MM.1S (cell line): Measurements from ENCODE around the gene PCDHGA3.
"Not testable (repeated sequence)": the region's sequence is repeated elsewhere in the genome, so short reads cannot be mapped to it uniquely, and the experiment has no call there.

Source experiments
- DNase-seq: peaks from one replicate; pipeline ENCODE4 v3.0.0-alpha.2; 2015
- H2AFZ ChIP-seq: fragments of 300-600 bp; sonication (generic); 2 replicates; pipeline ENCODE4 v1.6.0; 2016; ENCODE audit warnings: antibody characterized with exemption, low read length
- H3F3A ChIP-seq: fragments of 300-600 bp; sonication (generic); 2 replicates; pipeline ENCODE4 v1.6.1; 2016; ENCODE audit warnings: mild to moderate bottlenecking, antibody characterized with exemption, low read length, moderate library complexity, mixed read lengths; ENCODE audit not compliant: insufficient read depth
- H3K27ac ChIP-seq: fragments of 300-600 bp; sonication (generic); 2 replicates; pipeline ENCODE4 v1.5.1; 2016; ENCODE audit warnings: mild to moderate bottlenecking, low read length
- H3K27me3 ChIP-seq: fragments of 300-600 bp; sonication (generic); replicated peaks from 2 replicates; pipeline ENCODE4 v1.6.0; 2016; ENCODE audit warnings: low read length; ENCODE audit not compliant: insufficient read depth
- H3K36me3 ChIP-seq: fragments of 300-600 bp; sonication (generic); replicated peaks from 2 replicates; pipeline ENCODE4 v1.6.1; 2016; ENCODE audit warnings: mild to moderate bottlenecking, low read length, mixed read lengths; ENCODE audit not compliant: insufficient read depth
- H3K4me1 ChIP-seq: fragments of 300-600 bp; sonication (generic); 2 replicates; pipeline ENCODE4 v1.6.1; 2016; ENCODE audit warnings: low read length, mixed read lengths
- H3K4me2 ChIP-seq: fragments of 300-600 bp; sonication (generic); 2 replicates; pipeline ENCODE4 v1.6.0; 2016; ENCODE audit warnings: low read depth, low read length
- H3K4me3 ChIP-seq: fragments of 300-600 bp; sonication (generic); 2 replicates; pipeline ENCODE4 v1.5.1; 2016; ENCODE audit warnings: low read length, mixed read lengths
- H3K79me2 ChIP-seq: fragments of 300-600 bp; sonication (generic); 2 replicates; pipeline ENCODE4 v1.6.1; 2016; ENCODE audit warnings: mixed run types, low read length, mixed read lengths
- H3K9ac ChIP-seq: fragments of 300-600 bp; sonication (generic); 2 replicates; pipeline ENCODE4 v1.6.1; 2016; ENCODE audit warnings: low read length, mixed read lengths
- H3K9me2 ChIP-seq: fragments of 300-600 bp; sonication (generic); replicated peaks from 2 replicates; pipeline ENCODE4 v1.6.1; 2016; ENCODE audit warnings: mild to moderate bottlenecking, low read length, mixed read lengths; ENCODE audit not compliant: insufficient read depth
- H3K9me3 ChIP-seq: fragments of 300-600 bp; sonication (generic); replicated peaks from 2 replicates; pipeline ENCODE4 v1.6.1; 2016; ENCODE audit warnings: mild to moderate bottlenecking, low read length, mixed read lengths; ENCODE audit not compliant: insufficient read depth
- H4K20me1 ChIP-seq: fragments of 300-600 bp; sonication (generic); 2 replicates; pipeline ENCODE4 v1.6.1; 2016; ENCODE audit warnings: mild to moderate bottlenecking, low read length, moderate library complexity, mixed read lengths; ENCODE audit not compliant: insufficient read depth
- EZH2 ChIP-seq: fragments of 300-600 bp; sonication (generic); optimal IDR thresholded peaks from 2 replicates; pipeline ENCODE3; 2017; ENCODE audit warnings: low read depth, mild to moderate bottlenecking, antibody characterized with exemption, low read length, mixed read lengths
- EZH2phosphoT487 ChIP-seq: fragments of 300-600 bp; sonication (generic); IDR thresholded peaks from 2 replicates; pipeline ENCODE4 v1.6.1; 2018; ENCODE audit warnings: antibody characterized with exemption, low read length
- TF ChIP-seq, protein P1 (sequence below): fragments of 300-600 bp; sonication (generic); IDR thresholded peaks from 2 replicates; pipeline ENCODE4 v1.5.1; 2016; ENCODE audit warnings: antibody characterized with exemption, low read length, mixed read lengths

Gene PCDHGA3

DNA sequence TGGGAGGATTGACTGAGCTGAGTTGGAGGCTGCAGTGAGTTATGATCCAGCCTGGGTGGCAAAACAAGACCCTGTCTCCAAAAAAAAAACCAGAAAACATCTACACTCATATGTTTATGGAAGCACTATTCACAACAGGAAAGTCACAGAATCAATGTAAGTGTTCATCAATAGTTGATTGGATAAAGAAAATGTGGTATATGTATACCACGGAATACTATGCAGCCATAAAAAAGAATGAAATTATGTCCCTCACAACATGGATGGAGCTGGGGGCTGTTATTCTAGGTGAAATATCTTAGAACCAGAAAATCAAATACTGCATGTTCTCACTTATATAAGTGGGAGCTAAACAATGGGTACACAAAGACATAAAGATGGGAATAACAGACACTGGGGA is 37.0 kb upstream of the PCDHGA3 start:
- Histone ChIP-seq H3K4me3 (no peak overlapping the region), H2AFZ (no peak overlapping the region), H3K9ac (no peak overlapping the region), H3K27ac (no peak overlapping the region), H3K36me3 (no peaks in the 10 kb centered on the region), H3F3A (no peaks in the 10 kb centered on the region), H3K4me1 (no peaks in the 10 kb centered on the region), H3K4me2 (no peak overlapping the region), H3K9me3 (no peaks in the 10 kb centered on the region), H3K79me2 (0 out of 2 replicates have a peak, but pooled peaks cover 3% of the 10 kb centered on the region), H3K27me3 (no peaks in the 10 kb centered on the region), H4K20me1 (no peaks in the 10 kb centered on the region), H3K9me2 (no peaks in the 10 kb centered on the region)
- DNase-seq, result no peak
- TF ChIP-seq, protein P1, sequence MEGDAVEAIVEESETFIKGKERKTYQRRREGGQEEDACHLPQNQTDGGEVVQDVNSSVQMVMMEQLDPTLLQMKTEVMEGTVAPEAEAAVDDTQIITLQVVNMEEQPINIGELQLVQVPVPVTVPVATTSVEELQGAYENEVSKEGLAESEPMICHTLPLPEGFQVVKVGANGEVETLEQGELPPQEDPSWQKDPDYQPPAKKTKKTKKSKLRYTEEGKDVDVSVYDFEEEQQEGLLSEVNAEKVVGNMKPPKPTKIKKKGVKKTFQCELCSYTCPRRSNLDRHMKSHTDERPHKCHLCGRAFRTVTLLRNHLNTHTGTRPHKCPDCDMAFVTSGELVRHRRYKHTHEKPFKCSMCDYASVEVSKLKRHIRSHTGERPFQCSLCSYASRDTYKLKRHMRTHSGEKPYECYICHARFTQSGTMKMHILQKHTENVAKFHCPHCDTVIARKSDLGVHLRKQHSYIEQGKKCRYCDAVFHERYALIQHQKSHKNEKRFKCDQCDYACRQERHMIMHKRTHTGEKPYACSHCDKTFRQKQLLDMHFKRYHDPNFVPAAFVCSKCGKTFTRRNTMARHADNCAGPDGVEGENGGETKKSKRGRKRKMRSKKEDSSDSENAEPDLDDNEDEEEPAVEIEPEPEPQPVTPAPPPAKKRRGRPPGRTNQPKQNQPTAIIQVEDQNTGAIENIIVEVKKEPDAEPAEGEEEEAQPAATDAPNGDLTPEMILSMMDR, result no peak
- TF ChIP-seq EZH2phosphoT487 (no peak), EZH2 (no peak)

DNA sequence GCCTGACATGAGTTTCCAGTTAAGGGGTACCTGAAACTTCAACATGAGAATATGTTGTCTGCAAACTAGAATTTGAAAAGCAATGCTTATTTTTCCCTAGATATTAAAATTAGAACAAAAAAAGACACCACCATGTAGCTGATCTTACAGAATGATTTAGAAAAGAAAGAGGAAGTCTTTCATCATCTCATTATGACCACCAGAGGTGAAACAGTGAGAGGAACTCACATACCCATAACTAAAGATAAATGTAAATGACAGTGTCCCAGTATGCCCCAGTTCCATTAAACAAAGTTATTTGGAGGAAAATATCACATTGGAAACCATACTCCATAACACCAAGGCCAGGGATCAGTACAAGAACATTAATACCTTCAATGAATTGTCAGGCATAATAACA is 29.9 kb upstream of the PCDHGA3 start:
- Histone ChIP-seq H2AFZ (no peak overlapping the region), H3K36me3 (peaks cover 9% of the 10 kb centered on the region)

DNA sequence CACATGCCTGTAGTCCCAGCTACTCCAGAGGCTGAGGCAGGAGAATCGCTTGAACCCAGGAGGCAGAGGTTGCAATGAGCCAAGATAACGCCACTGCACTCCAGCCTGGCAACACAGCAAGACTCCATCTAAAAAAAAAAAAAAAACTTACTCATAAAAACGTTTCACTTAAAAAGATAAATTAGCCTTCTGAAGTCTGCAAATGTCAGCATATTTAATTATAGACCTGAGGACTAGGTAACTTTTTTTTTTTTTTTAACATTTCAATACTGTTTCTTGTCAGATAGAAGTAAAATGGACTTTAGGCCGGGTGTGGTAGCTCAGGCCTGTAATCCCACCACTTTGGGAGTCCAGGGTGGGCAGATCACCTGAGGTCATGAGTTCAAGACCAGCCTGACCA is 26.7 kb upstream of the PCDHGA3 start:
- H3K4me3 ChIP-seq, H3K27me3 ChIP-seq, H3K4me1 ChIP-seq, DNase-seq, H3K9me2 ChIP-seq, H3K9ac ChIP-seq, H4K20me1 ChIP-seq, H3F3A ChIP-seq, H3K4me2 ChIP-seq, H2AFZ ChIP-seq, H3K27ac ChIP-seq: not testable (repeated sequence)
- Histone ChIP-seq H3K9me3 (peaks cover 12% of the 10 kb centered on the region; the same call in 1 of the 2 replicates), H3K36me3 (peaks cover 22% of the 10 kb centered on the region), H3K79me2 (peaks cover 37% of the 10 kb centered on the region)

More for the DNA sequence above, 29.9 kb upstream of the PCDHGA3 start:
- DNase-seq, result no peak
- Histone ChIP-seq H3K4me1 (no peaks in the 10 kb centered on the region), H3K4me3 (no peak overlapping the region), H3K9me2 (no peaks in the 10 kb centered on the region), H3K79me2 (peaks cover 23% of the 10 kb centered on the region), H3K27ac (no peak overlapping the region), H3K9me3 (0 out of 2 replicates have a peak, but pooled peaks cover 3% of the 10 kb centered on the region), H3K9ac (no peak overlapping the region), H3K4me2 (no peak overlapping the region), H4K20me1 (no peaks in the 10 kb centered on the region), H3F3A (peaks cover 3% of the 10 kb centered on the region; the same call in 1 of the 2 replicates), H3K27me3 (no peaks in the 10 kb centered on the region)
- no peak for TF ChIP-seq EZH2

DNA sequence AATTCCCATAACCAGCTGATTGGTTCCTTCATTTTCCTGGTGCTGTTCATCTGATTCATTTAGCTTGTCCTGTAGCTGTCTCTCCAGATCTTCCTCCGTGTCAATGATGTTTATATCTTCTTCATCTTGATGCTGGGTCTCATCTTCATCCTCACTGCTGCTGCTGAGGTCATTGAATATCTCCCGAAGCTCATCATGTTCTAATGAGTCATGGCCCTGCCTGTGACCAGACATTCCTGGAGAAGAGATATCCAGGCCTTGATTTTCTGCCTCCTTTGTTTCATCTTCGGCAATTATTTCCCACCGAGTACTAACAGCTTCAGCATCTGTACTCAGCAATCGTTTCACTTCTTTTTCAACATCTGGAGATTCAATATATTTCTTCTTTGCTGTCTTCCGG is 24.4 kb upstream of the PCDHGA3 start:
- H3K9me3 ChIP-seq, result peaks cover 12% of the 10 kb centered on the region; the same call in 1 of the 2 replicates
- no peak overlapping the region for H3K9ac ChIP-seq

More for the DNA sequence above, 24.4 kb upstream of the PCDHGA3 start:
- H3K4me3 ChIP-seq, result no peak overlapping the region
- peaks cover 8% of the 10 kb centered on the region; the same call in 1 of the 2 replicates for H3F3A ChIP-seq
- 0 out of 2 replicates have a peak, but pooled peaks cover 5% of the 10 kb centered on the region for H3K27me3 ChIP-seq
- no peak for TF ChIP-seq EZH2phosphoT487
- no peak for TF ChIP-seq EZH2
- TF ChIP-seq, protein P1, result no peak
- peaks cover 22% of the 10 kb centered on the region for H3K36me3 ChIP-seq
- no peaks in the 10 kb centered on the region for H3K9me2 ChIP-seq
- H3K4me1 ChIP-seq, result peaks cover 6% of the 10 kb centered on the region
- H2AFZ ChIP-seq, result no peak overlapping the region
- no peak overlapping the region for H3K27ac ChIP-seq
- H3K4me2 ChIP-seq, result no peak overlapping the region
- H4K20me1 ChIP-seq, result no peaks in the 10 kb centered on the region
- H3K79me2 ChIP-seq, result peaks cover 34% of the 10 kb centered on the region
- no peak for DNase-seq
